HepG2 (cell line): ENCODE results near the gene CA14. TPM values are rescaled to one million over a fixed set of nuclear protein-coding genes. Genes with fewer than 3 reads are reported as not detected.

Experiments
- BATF2 ChIP-seq: sonication (generic); formaldehyde crosslinking; IDR thresholded peaks from 2 replicates; pipeline ENCODE4 v1.8.0; 2022; ENCODE audit warnings: mild to moderate bottlenecking, missing genetic modification reagents, moderate library complexity
- GATAD2A ChIP-seq: IDR thresholded peaks from 2 replicates; pipeline ENCODE4 v1.6.1; 2016
- GRHL1 ChIP-seq: sonication (generic); formaldehyde crosslinking; conservative IDR thresholded peaks from 2 replicates; pipeline ENCODE4 v1.8.0; 2022; ENCODE audit warnings: missing genetic modification reagents
- HMG20B ChIP-seq: conservative IDR thresholded peaks from 2 replicates; pipeline ENCODE4 v1.6.1; 2016; ENCODE audit warnings: missing genetic modification reagents, missing compliant biosample characterization
- JUNB ChIP-seq: sonication (generic); formaldehyde crosslinking; IDR thresholded peaks from 2 replicates; pipeline ENCODE4 v1.8.0; 2022; ENCODE audit warnings: missing genetic modification reagents, mild to moderate bottlenecking, borderline replicate concordance
- MIER3 ChIP-seq: IDR thresholded peaks from 2 replicates; pipeline ENCODE4 v1.6.1; 2016; ENCODE audit warnings: missing compliant biosample characterization, borderline replicate concordance
- PRDM4 ChIP-seq: sonication (generic); formaldehyde crosslinking; IDR thresholded peaks from 2 replicates; pipeline ENCODE4 v1.9.0; 2021; ENCODE audit warnings: missing genetic modification reagents, borderline replicate concordance
- RBM39 ChIP-seq: fragments of 200-400 bp; formaldehyde crosslinking; IDR thresholded peaks from one replicate; pipeline ENCODE4 v1.6.1; 2018; ENCODE audit warnings: antibody characterized with exemption, mild to moderate bottlenecking, low read depth, low read length; ENCODE audit not compliant: poor library complexity, severe bottlenecking
- SMARCC2 ChIP-seq: fragments of 450-650 bp; IDR thresholded peaks from 2 replicates; pipeline ENCODE4 v1.6.1; 2017; ENCODE audit warnings: antibody characterized with exemption, mild to moderate bottlenecking
- SNAI1 ChIP-seq: sonication (generic); formaldehyde crosslinking; IDR thresholded peaks from 2 replicates; pipeline ENCODE4 v1.5.0; 2020; ENCODE audit warnings: mild to moderate bottlenecking, missing genetic modification reagents, borderline replicate concordance
- SP5 ChIP-seq: IDR thresholded peaks from 2 replicates; pipeline ENCODE4 v1.6.1; 2016; ENCODE audit warnings: low read depth, borderline replicate concordance
- TFDP1 ChIP-seq: IDR thresholded peaks from 2 replicates; pipeline ENCODE4 v1.6.1; 2016; ENCODE audit warnings: missing compliant biosample characterization, missing genetic modification reagents, borderline replicate concordance
- TRAFD1 ChIP-seq: sonication (generic); formaldehyde crosslinking; IDR thresholded peaks from 2 replicates; pipeline ENCODE4 v1.5.1; 2020; ENCODE audit warnings: missing genetic modification reagents, mild to moderate bottlenecking, borderline replicate concordance
- UBTF ChIP-seq: sonication (generic); formaldehyde crosslinking; IDR thresholded peaks from 2 replicates; pipeline ENCODE4 v1.4.0; 2020; ENCODE audit warnings: mild to moderate bottlenecking, missing genetic modification reagents
- ZNF251 ChIP-seq: sonication (generic); formaldehyde crosslinking; IDR thresholded peaks from 2 replicates; pipeline ENCODE4 v1.9.0; 2021; ENCODE audit warnings: mild to moderate bottlenecking, missing genetic modification reagents
- ZNF292 ChIP-seq: sonication (generic); formaldehyde crosslinking; IDR thresholded peaks from 2 replicates; pipeline ENCODE4 v1.8.1; 2022; ENCODE audit warnings: mild to moderate bottlenecking, low read depth, missing genetic modification reagents, borderline replicate concordance
- ZNF580 ChIP-seq: IDR thresholded peaks from 2 replicates; pipeline ENCODE4 v1.6.1; 2016; ENCODE audit warnings: low read depth, borderline replicate concordance
- ZNF891 ChIP-seq: sonication (generic); formaldehyde crosslinking; IDR thresholded peaks from 2 replicates; pipeline ENCODE4 v1.5.0; 2020; ENCODE audit warnings: mild to moderate bottlenecking, missing genetic modification reagents
- polyA plus RNA-seq, 8 experiments: library from polyadenylated mRNA; depleted of rRNA in 3 of 8; stranded (reverse) in 7 of 8; unstranded in 1 of 8; fragments of >200 nt; fragmentation: Illumina TruSeq in 4 of 8; extraction: Trizol in 4 of 8; gene quantifications; 2 replicates each; pipeline versions ENCODE4 v1.2.1 to v1.2.3, GENCODE V29; 2011 to 2016; ENCODE audit warnings: low read depth in 4 of 8, missing spikeins in 1 of 8, mixed read lengths in 1 of 8; ENCODE audit not compliant: insufficient read depth in 1 of 8
- total RNA-seq, 5 experiments: library from RNA; depleted of rRNA; stranded (reverse); fragments of >200 nt; fragmentation: Illumina TruSeq; extraction: Trizol; gene quantifications; 2 replicates each; pipeline ENCODE4 v1.2.3, GENCODE V29; 2016; ENCODE audit warnings: low read depth in 1 of 5

The CA14 gene
- total and polyA plus RNA-seq, 2 of the 13 experiments (the other 11 are each of a cell fraction or from before 2014, with no cell fraction given): 2.4 to 8.5 TPM

- TF ChIP-seq PRDM4 (no peak), SP5 (CRISPR knock-in tag) (peak; percentile 38; the same call in 1 of the 2 replicates), SMARCC2 (no peak), MIER3 (CRISPR knock-in tag) (0 out of 2 replicates have a peak, but pooled peaks have one; percentile 14), GATAD2A (peak; percentile 48), ZNF580 (CRISPR knock-in tag) (0 out of 2 replicates have a peak, but pooled peaks have one; percentile 19), GRHL1 (CRISPR knock-in tag) (no peak), JUNB (no peak), ZNF292 (CRISPR knock-in tag) (no peak), BATF2 (CRISPR knock-in tag) (no peak), ZNF251 (CRISPR knock-in tag) (no peak), HMG20B (CRISPR knock-in tag) (no peak), ZNF891 (peak; percentile 79), SNAI1 (CRISPR knock-in tag) (no peak), TFDP1 (CRISPR knock-in tag) (peak; percentile 63; the same call in 1 of the 2 replicates), TRAFD1 (CRISPR knock-in tag) (no peak), RBM39 (no peak), UBTF (CRISPR knock-in tag) (peak; percentile 83)
Measured at GRCh38 chr1:150234566-150235293, 22.8 kb upstream of the CA14 start (continued).
